ENCODE results near the gene NIBAN1. TPM values are rescaled to one million over a fixed set of nuclear protein-coding genes. Genes with fewer than 3 reads are reported as not detected.
"Not testable (repeated sequence)": the region's sequence is repeated elsewhere in the genome, so short reads cannot be mapped to it uniquely, and the experiment has no call there.

The NIBAN1 gene, protein sequence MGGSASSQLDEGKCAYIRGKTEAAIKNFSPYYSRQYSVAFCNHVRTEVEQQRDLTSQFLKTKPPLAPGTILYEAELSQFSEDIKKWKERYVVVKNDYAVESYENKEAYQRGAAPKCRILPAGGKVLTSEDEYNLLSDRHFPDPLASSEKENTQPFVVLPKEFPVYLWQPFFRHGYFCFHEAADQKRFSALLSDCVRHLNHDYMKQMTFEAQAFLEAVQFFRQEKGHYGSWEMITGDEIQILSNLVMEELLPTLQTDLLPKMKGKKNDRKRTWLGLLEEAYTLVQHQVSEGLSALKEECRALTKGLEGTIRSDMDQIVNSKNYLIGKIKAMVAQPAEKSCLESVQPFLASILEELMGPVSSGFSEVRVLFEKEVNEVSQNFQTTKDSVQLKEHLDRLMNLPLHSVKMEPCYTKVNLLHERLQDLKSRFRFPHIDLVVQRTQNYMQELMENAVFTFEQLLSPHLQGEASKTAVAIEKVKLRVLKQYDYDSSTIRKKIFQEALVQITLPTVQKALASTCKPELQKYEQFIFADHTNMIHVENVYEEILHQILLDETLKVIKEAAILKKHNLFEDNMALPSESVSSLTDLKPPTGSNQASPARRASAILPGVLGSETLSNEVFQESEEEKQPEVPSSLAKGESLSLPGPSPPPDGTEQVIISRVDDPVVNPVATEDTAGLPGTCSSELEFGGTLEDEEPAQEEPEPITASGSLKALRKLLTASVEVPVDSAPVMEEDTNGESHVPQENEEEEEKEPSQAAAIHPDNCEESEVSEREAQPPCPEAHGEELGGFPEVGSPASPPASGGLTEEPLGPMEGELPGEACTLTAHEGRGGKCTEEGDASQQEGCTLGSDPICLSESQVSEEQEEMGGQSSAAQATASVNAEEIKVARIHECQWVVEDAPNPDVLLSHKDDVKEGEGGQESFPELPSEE
- 10 to 100 TPM; 36.9 to 37.3 TPM for total RNA-seq

- CTCF ChIA-PET = interaction anchor here (1.1 to 5.5 kb wide), 3 partner anchors 10 to 168 kb away, joined by 3 to 27 read pairs (median 9); no protein-coding TSS in a partner anchor
- POLR2A ChIA-PET = interaction anchor here (0.6 to 2.9 kb wide), 7 partner anchors 38 to 219 kb away, joined by 3 to 15 read pairs (median 5); partner anchors contain the start of genes EDEM3 and RNF2
Observed at GRCh38 chr1:184974056-184974836, at the start of gene NIBAN1. NIBAN1 (minus strand) TSS chr1:184974508; CDS start chr1:184974356, 152 bp downstream.

GRCh38 chr1:185017966-185018365, 43.7 kb upstream of the NIBAN1 start:
- CTCF ChIA-PET = no interaction called here
- POLR2A ChIA-PET = no interaction called here

DNA sequence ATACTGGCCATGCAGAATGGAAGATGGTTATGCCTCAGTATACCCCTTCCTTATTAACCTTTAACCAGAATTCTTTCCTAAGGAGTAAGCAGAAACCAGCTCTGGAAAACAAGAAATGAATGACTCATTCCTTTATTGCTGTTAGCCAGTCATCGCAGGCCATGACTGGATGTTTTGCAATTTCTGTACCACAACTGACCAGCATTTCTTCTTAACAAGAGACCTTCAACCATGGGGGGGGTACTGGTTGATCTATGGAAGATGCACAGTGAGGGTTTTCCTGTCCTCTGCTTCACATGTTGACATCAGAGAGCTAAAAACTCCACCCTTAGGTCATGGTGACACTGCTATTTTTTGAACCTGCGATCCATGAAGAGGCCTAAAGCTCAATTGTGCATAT, 43.0 kb upstream of the NIBAN1 start:
- ChIA-PET POLR2A (no interaction called here), CTCF (no interaction called here)

- POLR2A ChIA-PET = no interaction called here
- CTCF ChIA-PET = no interaction called here
Observed at GRCh38 chr1:185016880-185017279, 42.6 kb upstream of the NIBAN1 start.

- ChIA-PET POLR2A (no interaction called here), CTCF (no interaction called here)
Observed at GRCh38 chr1:185015631-185016030, 41.3 kb upstream of the NIBAN1 start.

DNA sequence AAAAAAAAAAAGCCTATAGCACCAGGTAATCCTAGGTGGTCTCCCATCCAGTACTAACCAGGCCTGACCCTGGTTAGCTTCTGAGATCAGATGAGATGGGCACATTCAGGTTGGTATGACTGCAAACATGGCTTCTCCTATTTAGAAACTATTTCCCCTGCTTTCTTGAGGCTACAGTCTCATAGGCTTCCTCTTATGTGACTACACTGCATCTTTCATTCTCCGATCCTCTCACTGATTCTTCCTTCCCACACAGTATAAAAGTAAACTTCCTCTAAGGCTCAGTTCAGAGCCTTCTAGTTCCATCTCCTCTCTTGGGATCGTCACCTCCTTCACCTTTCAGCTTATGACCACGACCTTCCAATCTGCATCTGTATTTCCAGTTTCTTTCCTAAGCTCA, 40.6 kb upstream of the NIBAN1 start:
- CTCF ChIA-PET = no interaction called here
- POLR2A ChIA-PET = no interaction called here

GRCh38 chr1:185010361-185010760, 36.1 kb upstream of the NIBAN1 start:
- CTCF ChIA-PET = no interaction called here
- POLR2A ChIA-PET = no interaction called here

- POLR2A ChIA-PET = interaction anchor here (0.6 kb wide), 1 partner anchor 14 kb away, joined by 4 read pairs; no protein-coding TSS in a partner anchor
- CTCF ChIA-PET = no interaction called here
Observed at GRCh38 chr1:185008838-185009237, 34.5 kb upstream of the NIBAN1 start.

- POLR2A ChIA-PET = not testable (repeated sequence)
Observed at GRCh38 chr1:185001312-185001880, 27.1 kb upstream of the NIBAN1 start.

DNA sequence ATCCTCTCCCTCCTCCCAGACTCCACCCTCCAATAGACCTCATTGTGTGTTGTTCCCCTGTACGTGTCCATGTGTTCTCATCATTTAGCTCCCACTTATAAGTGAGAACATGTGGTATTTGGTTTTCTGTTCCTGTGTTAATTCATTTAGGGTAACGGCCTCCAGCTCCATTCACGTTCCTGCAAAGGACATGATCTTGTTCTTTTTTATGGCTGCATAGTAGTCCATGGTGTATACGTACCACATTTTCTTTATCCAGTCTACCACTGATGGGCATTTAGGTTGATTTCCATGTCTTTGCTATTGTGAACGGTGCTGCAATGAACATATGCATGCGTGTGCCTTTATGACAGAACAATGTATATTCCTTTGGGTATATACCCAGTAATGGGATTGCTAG, 25.7 kb upstream of the NIBAN1 start:
- POLR2A ChIA-PET, CTCF ChIA-PET: not testable (repeated sequence)

More at GRCh38 chr1:185001312-185001880, 27.1 kb upstream of the NIBAN1 start:
- CTCF ChIA-PET = not testable (repeated sequence)

- CTCF ChIA-PET = no interaction called here
- POLR2A ChIA-PET = no interaction called here
Observed at GRCh38 chr1:184994301-184994700, 20.0 kb upstream of the NIBAN1 start.

DNA sequence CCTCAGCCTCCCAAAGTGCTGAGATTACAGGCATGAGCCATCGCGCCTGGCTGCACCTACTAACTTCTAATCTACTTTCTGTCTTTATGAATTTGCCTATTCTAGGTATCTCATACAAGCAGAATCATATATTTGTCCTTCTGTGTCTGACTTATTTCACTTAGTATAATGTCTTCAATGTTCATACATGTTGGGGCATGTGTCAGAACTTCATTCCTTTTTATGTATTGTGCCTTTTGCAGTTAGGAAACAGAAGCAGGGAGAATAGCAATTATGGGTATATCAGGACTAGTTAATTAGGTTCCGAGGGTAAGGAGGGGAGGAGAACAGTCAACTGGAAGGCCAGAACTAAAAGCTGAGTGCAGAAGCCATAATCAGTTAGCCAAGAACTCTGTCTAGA, 18.0 kb upstream of the NIBAN1 start:
- ChIA-PET POLR2A (no interaction called here), CTCF (interaction anchor here (0.6 to 1.2 kb wide), 2 partner anchors 148 to 178 kb away, joined by 3 read pairs; no protein-coding TSS in a partner anchor)

DNA sequence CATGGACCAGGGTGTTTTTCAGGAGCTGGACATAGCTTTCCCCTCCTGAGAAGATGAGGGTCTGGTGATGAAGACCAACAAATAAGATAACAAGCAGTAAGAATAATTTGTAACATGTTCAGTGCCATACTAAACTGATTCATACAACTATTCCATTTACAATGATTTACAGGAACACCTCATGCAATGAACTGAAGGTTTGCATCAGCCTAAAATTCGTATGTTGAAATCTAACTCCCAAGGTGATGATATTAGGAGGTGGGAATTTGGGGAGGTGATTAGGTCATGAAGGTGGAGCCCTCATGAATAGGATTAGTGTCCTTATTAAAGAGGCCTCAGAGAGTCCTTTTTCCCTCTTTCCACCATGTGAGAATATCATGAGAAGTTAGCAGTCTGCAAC, 15.9 kb upstream of the NIBAN1 start:
- POLR2A ChIA-PET = no interaction called here

DNA sequence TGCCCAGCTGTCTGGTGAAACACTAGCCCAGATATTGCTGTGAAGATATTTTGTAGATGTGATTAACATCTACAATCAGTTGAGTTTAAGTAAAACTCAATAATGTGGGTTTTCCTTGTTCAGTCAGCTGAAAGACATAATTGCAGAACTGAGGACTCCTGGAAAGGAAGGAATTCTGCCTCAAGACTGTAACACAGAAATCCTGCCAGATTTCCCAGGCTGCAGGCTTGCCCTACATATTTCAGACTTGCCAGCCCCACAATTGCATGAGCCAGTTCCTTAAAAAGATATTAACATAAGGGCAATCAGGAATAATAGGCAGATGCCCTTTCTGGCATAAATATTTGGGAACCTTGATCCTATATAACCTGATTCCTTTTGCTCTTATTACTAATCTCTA, 14.2 kb upstream of the NIBAN1 start:
- ChIA-PET CTCF (interaction anchor here (1.1 kb wide), 1 partner anchor 183 kb away, joined by 3 read pairs; no protein-coding TSS in a partner anchor), POLR2A (no interaction called here)

More for the DNA sequence above, 15.9 kb upstream of the NIBAN1 start:
- CTCF ChIA-PET = no interaction called here

GRCh38 chr1:184987696-184988095, 13.4 kb upstream of the NIBAN1 start:
- ChIA-PET POLR2A (no interaction called here), CTCF (interaction anchor here (0.6 to 1.4 kb wide), 2 partner anchors 181 to 182 kb away, joined by 3 to 4 read pairs; no protein-coding TSS in a partner anchor)

- ChIA-PET POLR2A (no interaction called here), CTCF (interaction anchor here (1.2 kb wide), 1 partner anchor 181 kb away, joined by 3 read pairs; no protein-coding TSS in a partner anchor)
Observed at GRCh38 chr1:184986250-184986649, 11.9 kb upstream of the NIBAN1 start.

- ChIA-PET POLR2A (interaction anchor here (0.6 kb wide), 1 partner anchor 672 kb away, joined by 3 read pairs; no protein-coding TSS in a partner anchor), CTCF (interaction anchor here (0.9 to 3.9 kb wide), 7 partner anchors 10 to 189 kb away, joined by 3 to 54 read pairs (median 3); no protein-coding TSS in a partner anchor)
Observed at GRCh38 chr1:184982002-184982954, 8.0 kb upstream of the NIBAN1 start.

DNA sequence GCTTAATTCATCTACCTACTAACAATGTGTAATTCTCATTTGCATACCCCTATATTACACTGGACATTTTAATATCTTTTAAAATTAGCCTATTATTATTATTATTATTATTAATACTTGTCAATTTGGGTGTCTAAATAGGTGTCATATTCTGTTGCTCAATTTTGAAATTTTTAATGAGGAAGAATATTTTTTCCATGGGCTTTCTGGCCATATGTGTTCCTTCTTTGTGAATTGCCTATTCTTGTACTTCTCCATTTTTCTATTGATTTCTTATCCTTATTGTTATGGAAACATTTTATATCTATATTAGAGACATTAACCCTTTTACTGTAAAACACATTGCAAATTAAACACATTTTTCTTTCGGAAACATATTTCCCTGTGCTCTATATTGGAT, 6.4 kb upstream of the NIBAN1 start:
- ChIA-PET CTCF (interaction anchor here (0.6 to 3.9 kb wide), 3 partner anchors 8 to 174 kb away, joined by 3 to 54 read pairs (median 4); no protein-coding TSS in a partner anchor), POLR2A (no interaction called here)
